Measurements from ENCODE around the gene LAMB3.

LAMB3 gene

DNA sequence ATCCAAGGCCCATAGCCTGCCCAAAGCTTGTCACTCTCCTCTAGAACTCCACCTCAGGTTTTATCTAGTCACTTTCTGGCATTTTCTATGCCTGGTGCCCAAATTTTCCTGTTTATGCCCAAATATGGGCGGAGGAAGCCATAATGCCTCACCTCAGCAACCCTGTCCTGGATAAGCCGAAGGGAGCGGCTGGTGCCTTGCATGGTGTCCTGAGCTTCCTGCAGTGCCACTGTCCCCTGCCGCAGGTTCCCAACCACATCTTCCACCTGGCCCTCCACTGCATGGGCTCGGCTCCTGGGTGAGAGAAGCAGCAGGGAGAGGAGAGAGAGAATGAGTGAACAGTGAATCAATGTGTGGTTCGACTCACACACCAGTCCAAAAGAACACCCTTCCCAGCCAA, 34.5 kb downstream of the LAMB3 start:
- DNase-seq (ENCODE audit: low read depth) = no peak

DNA sequence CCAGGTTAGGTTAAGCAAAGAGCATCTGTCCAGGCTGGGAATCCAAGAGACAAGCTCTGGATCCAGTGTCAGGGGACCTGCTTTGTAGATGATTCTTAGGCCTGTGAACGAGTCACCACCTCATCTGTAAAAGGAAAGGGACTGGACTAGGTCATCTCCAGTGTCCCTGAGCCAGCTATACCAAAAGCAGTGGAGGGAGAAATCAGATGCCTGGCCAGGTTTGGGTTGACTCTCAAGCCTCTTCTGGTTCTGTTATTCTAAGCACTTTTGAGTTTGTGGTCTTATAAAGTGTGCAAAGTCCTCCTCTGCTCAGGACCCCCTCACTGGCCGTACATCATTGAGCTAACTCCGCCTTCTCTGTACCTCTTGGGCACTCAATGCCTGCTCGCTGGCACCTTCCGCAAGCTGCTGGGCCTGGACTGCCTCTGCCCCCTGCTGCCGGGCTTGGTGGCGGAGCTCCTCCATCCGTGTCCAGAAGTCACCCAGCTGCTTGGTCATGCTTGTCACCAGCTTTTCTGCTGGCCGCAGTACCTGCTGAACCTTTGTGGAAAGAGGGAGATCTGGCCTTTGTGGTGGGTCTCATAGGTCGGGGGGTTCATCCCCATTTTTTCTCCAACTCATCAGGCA, 35.1 kb downstream of the LAMB3 start:
- DNase-seq (ENCODE audit: low read depth) = no peak

GRCh38 chr1:209616366-209617046, 35.7 kb downstream of the LAMB3 start:
- no peak for DNase-seq (ENCODE audit: low read depth)

GRCh38 chr1:209614906-209615305, 37.3 kb downstream of the LAMB3 start:
- no peak for DNase-seq (ENCODE audit: low read depth)

- DNase-seq (ENCODE audit: low read depth) = no peak
Measured at GRCh38 chr1:209614151-209614420, 38.1 kb downstream of the LAMB3 start.

DNA sequence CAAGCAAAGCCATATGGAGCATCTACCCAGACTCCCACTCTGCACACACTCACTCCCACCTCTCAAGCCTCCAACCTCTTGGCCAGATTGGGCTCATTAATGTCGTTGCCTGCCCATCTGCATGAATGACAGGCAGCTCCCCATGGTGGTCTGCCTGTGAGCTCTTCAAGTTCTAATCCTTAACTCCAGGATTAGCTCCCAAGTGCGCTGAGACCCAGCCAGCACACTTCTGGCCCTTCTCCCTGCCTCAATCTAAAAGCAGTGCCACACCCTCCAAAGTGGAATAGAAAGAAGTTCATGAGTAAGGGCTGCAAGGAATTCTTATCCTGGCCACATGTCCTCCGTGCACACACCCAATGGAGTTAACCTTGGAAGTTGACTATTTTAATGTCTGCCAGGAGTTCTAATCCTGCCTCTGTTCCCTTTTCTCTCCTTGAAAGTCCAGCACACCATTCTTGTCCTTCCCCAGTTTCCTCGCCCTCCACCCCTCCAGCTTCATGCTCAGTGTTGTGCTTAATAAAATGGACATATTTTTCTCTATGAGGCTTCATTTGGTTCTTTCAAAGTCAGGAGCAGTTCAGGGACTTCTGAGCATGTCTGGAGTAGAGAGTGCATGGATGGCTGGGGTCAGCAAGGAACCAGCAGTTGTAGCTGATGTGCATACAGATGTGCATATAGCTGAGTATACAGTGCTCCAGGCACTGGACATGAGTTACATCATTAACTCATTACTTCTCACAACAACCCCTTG, 38.6 kb downstream of the LAMB3 start:
- DNase-seq (ENCODE audit: low read depth) = no peak

GRCh38 chr1:209612646-209613399, 39.4 kb downstream of the LAMB3 start:
- no peak for DNase-seq (ENCODE audit: low read depth)

- DNase-seq (ENCODE audit: low read depth) = no peak
Measured at GRCh38 chr1:209611771-209612570, 40.3 kb downstream of the LAMB3 start.

- DNase-seq (ENCODE audit: low read depth) = no peak
Measured at GRCh38 chr1:209610631-209610905, 41.7 kb downstream of the LAMB3 start.

DNA sequence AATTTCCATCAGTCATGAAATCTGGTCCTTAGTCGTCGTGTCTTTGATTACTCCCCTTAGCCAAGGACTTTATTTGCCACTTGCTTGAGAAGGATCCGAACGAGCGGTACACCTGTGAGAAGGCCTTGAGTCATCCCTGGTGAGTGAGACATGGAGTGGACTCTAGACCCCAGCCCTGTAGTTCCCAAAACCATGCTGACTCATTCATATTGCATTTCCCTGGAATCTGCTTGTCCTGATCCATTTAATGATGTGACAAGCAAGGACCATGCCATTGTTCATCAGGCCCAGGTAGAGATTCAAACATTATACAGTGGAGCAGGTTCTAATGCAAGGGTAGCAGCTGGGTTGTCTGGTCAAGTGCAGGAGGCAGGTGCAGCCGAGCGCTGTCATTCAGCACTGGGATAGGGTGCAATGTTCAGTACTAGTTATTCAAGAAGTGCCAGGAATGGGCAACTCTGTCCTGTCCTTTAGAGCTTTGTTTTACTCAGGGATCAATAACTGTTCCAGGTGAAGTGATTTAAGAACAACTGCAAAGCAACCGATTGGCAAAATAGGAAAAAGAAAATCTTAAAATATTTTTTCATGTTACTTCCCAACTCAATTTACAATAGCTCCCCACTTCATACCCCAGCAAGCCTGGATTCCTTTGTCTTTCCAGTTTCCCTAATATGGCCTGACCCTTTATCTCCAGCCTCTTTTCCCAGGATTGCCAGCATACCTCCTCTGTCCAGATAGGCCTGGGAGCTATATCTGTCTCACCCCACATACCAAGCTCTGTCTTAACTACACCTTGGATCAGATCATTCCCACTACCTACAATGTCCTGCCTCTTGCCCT, 42.2 kb downstream of the LAMB3 start:
- no peak for DNase-seq (ENCODE audit: low read depth)

DNA sequence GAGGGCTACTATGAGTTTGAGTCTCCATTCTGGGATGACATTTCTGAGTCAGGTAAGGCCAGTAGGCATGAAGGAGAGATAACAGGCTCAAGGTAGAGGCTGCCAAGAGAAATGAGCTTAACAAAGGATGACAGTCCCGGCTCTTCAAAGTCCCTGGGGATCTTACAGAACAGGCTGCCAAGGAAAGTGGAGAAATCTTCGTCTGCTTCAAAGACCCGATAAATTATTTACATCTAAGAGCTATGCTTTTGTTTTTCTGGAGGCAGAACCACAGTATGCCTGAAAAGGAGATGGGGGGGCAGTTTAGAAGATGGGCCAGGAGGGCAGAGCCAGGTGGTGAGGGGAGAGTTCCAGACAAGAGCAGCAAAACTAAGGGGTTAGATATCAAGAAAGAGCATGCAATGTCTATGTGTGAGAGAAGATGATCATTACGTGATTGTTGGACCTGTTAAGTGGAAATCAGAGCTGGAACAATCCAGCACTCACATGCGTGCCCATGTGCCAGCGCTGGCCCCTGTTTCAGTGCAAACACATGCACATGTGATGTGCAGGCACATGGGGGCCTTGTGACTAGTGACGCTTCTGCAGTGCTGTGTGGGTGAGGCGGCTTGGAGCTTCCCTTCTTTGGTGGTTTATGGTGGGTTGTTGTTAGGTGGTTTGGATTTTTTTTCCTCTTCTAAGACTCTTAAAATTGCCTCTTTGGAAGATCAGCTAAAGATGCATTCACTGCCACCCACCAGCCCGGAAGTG, 43.0 kb downstream of the LAMB3 start:
- DNase-seq (ENCODE audit: low read depth) = no peak

- DNase-seq (ENCODE audit: low read depth) = no peak
Measured at GRCh38 chr1:209607795-209608178, 44.4 kb downstream of the LAMB3 start.

GRCh38 chr1:209607102-209607794, 45.0 kb downstream of the LAMB3 start:
- no peak for DNase-seq (ENCODE audit: low read depth)

- DNase-seq (ENCODE audit: low read depth) = no peak
Measured at GRCh38 chr1:209603877-209604276, 48.3 kb downstream of the LAMB3 start.

- DNase-seq (ENCODE audit: low read depth) = peak; percentile 52
Measured at GRCh38 chr1:209601809-209602657, 50.2 kb downstream of the LAMB3 start.

GRCh38 chr1:209600541-209600940, 51.7 kb downstream of the LAMB3 start:
- DNase-seq (ENCODE audit: low read depth) = no peak

DNA sequence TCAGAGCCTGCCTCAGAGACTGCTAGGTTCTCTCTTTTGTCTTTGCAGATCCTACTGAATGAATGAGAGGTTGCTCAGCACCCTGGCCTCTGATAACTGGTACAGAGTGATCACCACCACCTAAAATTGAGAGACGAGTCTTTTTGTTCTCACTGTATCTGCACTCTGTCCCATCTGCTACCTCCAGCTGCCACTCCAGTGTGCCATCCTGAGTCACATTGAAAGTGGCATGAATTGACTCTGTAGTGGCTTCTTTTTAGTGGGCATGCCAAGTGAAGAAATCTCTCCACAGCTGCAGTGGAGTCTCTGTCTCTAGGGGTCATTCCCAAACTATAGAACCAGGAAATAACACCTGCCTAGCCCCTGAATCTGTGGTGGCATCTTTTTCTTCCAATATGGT, 54.0 kb downstream of the LAMB3 start:
- DNase-seq (ENCODE audit: low read depth) = no peak

DNA sequence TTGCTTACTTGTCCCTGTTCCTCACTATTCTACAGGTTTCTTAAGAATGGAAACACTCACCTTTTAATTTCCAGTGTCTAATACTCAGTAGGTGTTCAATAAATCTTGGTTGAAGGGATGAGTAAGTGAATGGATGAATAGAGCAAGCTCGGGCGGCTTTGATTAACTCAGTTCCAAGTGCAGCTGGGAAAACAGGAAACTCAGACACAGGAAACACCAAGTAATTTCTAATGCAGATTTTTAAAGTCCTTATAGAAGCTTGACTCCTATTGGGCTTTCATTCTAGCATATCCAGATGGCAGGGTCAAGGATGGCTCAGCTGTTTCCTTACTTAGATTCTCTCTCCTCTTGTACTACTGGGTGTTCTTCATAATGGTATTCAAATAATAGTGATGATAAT, 54.7 kb downstream of the LAMB3 start:
- DNase-seq (ENCODE audit: low read depth) = no peak
